ENCODE results near the gene ATP8A1. TPM values are rescaled to one million over a fixed set of nuclear protein-coding genes. Genes with fewer than 3 reads are reported as not detected.

The ATP8A1 gene
- total RNA-seq, 4 donors from 2014 or later, result 21.3 to 34.7 (median 25.9) TPM

GRCh38 chr4:42515156-42515884 is 141.6 kb downstream of the ATP8A1 start:
- Histone ChIP-seq H3K4me1 (no peaks in the 10 kb centered on the region), H3K27ac (no peak overlapping the region), H3K27me3 (no peaks in the 10 kb centered on the region), H3K36me3 (no peaks in the 10 kb centered on the region), H3K4me3 (no peak overlapping the region), H3K9me3 (no peaks in the 10 kb centered on the region)
- intact Hi-C loops (cut with DNase I; ENCODE audit: low total_unique reads), result loop anchor here (10.0 kb wide), 1 partner anchor 231 kb away; no protein-coding TSS in a partner anchor
- TF ChIP-seq POLR2A (IDR thresholded peaks at IDR 0.05) (no peak), CTCF (IDR thresholded peaks at IDR 0.05) (no peak)
- no peak for DNase-seq

- Histone ChIP-seq H3K4me3 (no peak overlapping the region), H3K27me3 (no peaks in the 10 kb centered on the region), H3K9me3 (no peaks in the 10 kb centered on the region), H3K4me1 (no peaks in the 10 kb centered on the region), H3K36me3 (no peaks in the 10 kb centered on the region), H3K27ac (no peak overlapping the region)
- TF ChIP-seq POLR2A (IDR thresholded peaks at IDR 0.05) (no peak), CTCF (IDR thresholded peaks at IDR 0.05) (no peak)
- DNase-seq, result no peak
- intact Hi-C loops (cut with DNase I; ENCODE audit: low total_unique reads), result loop anchor here (10.0 kb wide), 1 partner anchor 229 kb away; no protein-coding TSS in a partner anchor
Observed at GRCh38 chr4:42513748-42514492, 143.0 kb downstream of the ATP8A1 start.

- Histone ChIP-seq H3K27ac (no peak overlapping the region), H3K4me1 (no peaks in the 10 kb centered on the region), H3K9me3 (no peaks in the 10 kb centered on the region), H3K36me3 (no peaks in the 10 kb centered on the region), H3K27me3 (no peaks in the 10 kb centered on the region), H3K4me3 (no peak overlapping the region)
- DNase-seq, result no peak
- intact Hi-C loops (cut with DNase I; ENCODE audit: low total_unique reads), result loop anchor here (10.0 kb wide), 1 partner anchor 227 kb away; no protein-coding TSS in a partner anchor
- no peak for TF ChIP-seq POLR2A (IDR thresholded peaks at IDR 0.05)
- no peak for TF ChIP-seq CTCF (IDR thresholded peaks at IDR 0.05)
Observed at GRCh38 chr4:42512226-42512625, 144.7 kb downstream of the ATP8A1 start.

GRCh38 chr4:42510225-42510624 is 146.7 kb downstream of the ATP8A1 start:
- Histone ChIP-seq H3K27ac (no peak overlapping the region), H3K27me3 (no peaks in the 10 kb centered on the region), H3K9me3 (no peaks in the 10 kb centered on the region), H3K4me3 (no peak overlapping the region), H3K36me3 (no peaks in the 10 kb centered on the region), H3K4me1 (no peaks in the 10 kb centered on the region)
- TF ChIP-seq CTCF (IDR thresholded peaks at IDR 0.05) (no peak), POLR2A (IDR thresholded peaks at IDR 0.05) (no peak)
- intact Hi-C loops (cut with DNase I; ENCODE audit: low total_unique reads), result loop anchor here (10.0 kb wide), 1 partner anchor 225 kb away; no protein-coding TSS in a partner anchor
- no peak for DNase-seq
